Measurements from ENCODE around the gene SLC2A10. TPM values are rescaled to one million over a fixed set of nuclear protein-coding genes. Genes with fewer than 3 reads are reported as not detected.
A peak's percentile ranks its signal among the peaks of the same experiment; 100 is the strongest.

The SLC2A10 gene
- total RNA-seq, 1 donor = 52.7 TPM

- no peak for TF ChIP-seq CTCF (IDR thresholded peaks at IDR 0.05; ENCODE audit: insufficient read depth, low read depth, low read length)
- H3K4me3 ChIP-seq (ENCODE audit: low read depth, low read length) = no peak overlapping the region
- DNase-seq (ENCODE audit: low read depth) = no peak
These were observed 49.6 kb downstream of the SLC2A10 start for GRCh38 chr20:46758929-46759669.

- DNase-seq (ENCODE audit: low read depth) = no peak
- TF ChIP-seq CTCF (IDR thresholded peaks at IDR 0.05; ENCODE audit: insufficient read depth, low read depth, low read length) = no peak
- no peak overlapping the region for H3K4me3 ChIP-seq (ENCODE audit: low read depth, low read length)
These were observed 52.1 kb downstream of the SLC2A10 start for GRCh38 chr20:46761566-46761965.

- H3K4me3 ChIP-seq (ENCODE audit: low read depth, low read length) = no peak overlapping the region
- no peak for DNase-seq (ENCODE audit: low read depth)
- TF ChIP-seq CTCF (IDR thresholded peaks at IDR 0.05; ENCODE audit: insufficient read depth, low read depth, low read length) = no peak
These were observed 54.6 kb downstream of the SLC2A10 start for GRCh38 chr20:46764068-46764467.

- no peak for TF ChIP-seq CTCF (IDR thresholded peaks at IDR 0.05; ENCODE audit: insufficient read depth, low read depth, low read length)
- no peak overlapping the region for H3K4me3 ChIP-seq (ENCODE audit: low read depth, low read length)
- DNase-seq (ENCODE audit: low read depth) = no peak
These were observed 56.2 kb downstream of the SLC2A10 start for GRCh38 chr20:46765506-46766120.

DNA sequence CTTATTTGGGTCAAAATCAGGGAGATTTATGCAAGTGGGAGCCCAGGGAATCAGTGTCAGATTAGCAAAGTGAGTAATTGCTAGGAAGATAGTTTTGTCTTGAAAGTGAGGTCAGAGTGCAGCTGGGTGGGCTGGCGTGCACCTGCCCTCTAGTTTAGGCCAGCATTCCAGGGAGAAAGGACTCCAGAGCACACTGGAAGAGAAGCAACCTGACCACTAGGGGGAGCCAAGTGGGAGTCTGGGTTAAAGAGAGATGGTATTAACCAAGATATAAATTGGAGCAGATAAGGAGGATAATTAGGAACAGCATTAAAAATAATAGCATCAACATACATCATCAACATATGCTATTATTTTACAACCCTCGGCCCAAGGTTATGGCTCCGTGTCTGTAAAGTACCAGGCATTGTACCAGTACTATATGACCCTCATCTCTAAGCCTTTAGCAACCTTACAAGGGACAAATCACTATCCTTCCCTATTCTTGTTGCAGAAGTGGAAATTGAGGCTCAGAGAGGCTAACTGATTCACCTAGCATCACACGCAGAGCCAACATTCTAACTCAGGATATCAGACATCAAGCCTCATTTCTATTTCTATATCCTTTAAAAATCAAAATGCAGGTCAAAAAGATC lies 57.8 kb downstream of the SLC2A10 start:
- peak; percentile 52 for DNase-seq (ENCODE audit: low read depth)
- peak; percentile 78 for TF ChIP-seq CTCF (IDR thresholded peaks at IDR 0.05; ENCODE audit: insufficient read depth, low read depth, low read length)
- H3K4me3 ChIP-seq (ENCODE audit: low read depth, low read length) = no peak overlapping the region

GRCh38 chr20:46770330-46771194 lies 61.1 kb downstream of the SLC2A10 start:
- TF ChIP-seq CTCF (IDR thresholded peaks at IDR 0.05; ENCODE audit: insufficient read depth, low read depth, low read length) = no peak
- DNase-seq (ENCODE audit: low read depth) = no peak
- H3K4me3 ChIP-seq (ENCODE audit: low read depth, low read length) = no peak overlapping the region
